Measurements from ENCODE around the gene SNRPA1. TPM values are rescaled to one million over a fixed set of nuclear protein-coding genes. Genes with fewer than 3 reads are reported as not detected.

The SNRPA1 gene
- total and polyA plus RNA-seq, 9 of the 15 experiments (the other 6 are each of a cell fraction or from before 2014, with no cell fraction given), result 62.7 to 245 (median 189) TPM

GRCh38 chr15:101310161-101310480 is 15.1 kb upstream of the SNRPA1 start:
- Histone ChIP-seq H2AFZ (ENCODE audit: low read depth, low read length) (no peak overlapping the region), H3K4me2 (ENCODE audit: insufficient read depth, low read length) (no peak overlapping the region), H3K36me3 (ENCODE audit: control insufficient read depth, insufficient read depth, low read length) (no peaks in the 10 kb centered on the region), H3K27ac (ENCODE audit: extremely low read depth, low read depth, low read length) (no peak overlapping the region), H3K9ac (ENCODE audit: insufficient read depth in 1 of 2, low read depth in 2 of 2, low read length in 2 of 2) (no peak overlapping the region), H3K4me1 (replicated peaks in 1 of 2; ENCODE audit: control insufficient read depth in 2 of 2, insufficient read depth in 2 of 2, low read length in 2 of 2) (no peaks in the 10 kb centered on the region; a peak in 1 of 5 replicates), H3K9me1 (ENCODE audit: control insufficient read depth, insufficient read depth, low read length) (no peaks in the 10 kb centered on the region), H3K27me3 (ENCODE audit: control insufficient read depth in 2 of 2, insufficient read depth in 2 of 2, low read length in 2 of 2) (peaks cover 0 to 48% of the 10 kb centered on the region in 2 experiments; a peak in 4 of 5 replicates), H3K4me3 (no peak overlapping the region), H4K20me1 (replicated peaks; ENCODE audit: control insufficient read depth, insufficient read depth, low read length) (no peaks in the 10 kb centered on the region; the same call in none of the 2 replicates), H3K79me2 (ENCODE audit: control insufficient read depth, insufficient read depth, low read length) (no peaks in the 10 kb centered on the region), H3K9me3 (replicated peaks; ENCODE audit: control insufficient read depth, insufficient read depth, low read depth, low read length) (no peaks in the 10 kb centered on the region)
- BruUV-seq (replicated peaks), result no TSS peak
- FAIRE-seq (no peak), DNase-seq (ENCODE audit: extremely low read depth in 1 of 4, low spot score in 3 of 4) (no peak), ATAC-seq (no peak)
- no peak for TF ChIP-seq TEAD2 (tag; IDR thresholded peaks at IDR 0.05)
- intact Hi-C loops (cut with micrococcal nuclease), result no loop called here
- ChIA-PET CTCF (ENCODE audit: low intra/inter-chr PET ratio) (no interaction called here), POLR2A (no interaction called here)
- in situ Hi-C loops (cut with MboI), result no loop called here
- WGBS (ENCODE audit: insufficient coverage, low coverage, missing lambda C conversion rate), result 55% methylated on average over 7 of the region's 7 CpGs

DNA sequence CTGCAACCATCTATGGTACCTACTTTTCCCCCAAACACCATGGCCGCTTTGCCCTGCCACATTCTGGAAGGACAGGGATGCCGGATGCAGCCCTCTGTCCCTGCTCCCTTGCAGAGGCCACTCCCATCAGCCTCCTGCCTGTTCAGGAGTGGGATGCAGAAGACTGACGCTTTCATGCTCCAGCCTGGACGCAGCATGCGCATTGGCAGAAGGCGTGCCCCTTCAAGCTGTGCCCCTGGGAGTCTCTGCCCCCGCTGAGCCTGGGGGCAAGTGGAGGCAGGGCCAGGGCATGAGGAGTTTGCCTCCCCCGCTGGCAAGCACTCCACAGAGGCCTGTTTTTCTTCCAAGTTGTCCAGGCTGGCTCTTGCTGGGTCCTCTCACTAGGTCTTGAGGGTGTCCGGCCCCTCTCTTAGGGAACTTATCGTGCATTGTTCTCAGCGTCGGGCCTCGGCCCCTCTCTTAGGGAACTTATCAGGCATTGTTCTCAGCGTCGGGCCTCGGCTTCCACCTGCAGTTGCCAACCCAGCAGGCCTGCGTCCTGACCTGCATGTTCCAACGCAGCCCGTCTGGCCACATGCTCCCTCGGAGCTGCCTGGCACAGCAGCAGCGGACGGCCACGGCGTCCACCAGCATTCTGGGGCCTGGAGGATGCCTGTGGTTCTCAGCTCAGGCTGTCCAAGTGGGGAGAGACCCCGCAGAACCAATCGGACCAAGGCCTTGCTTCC is 14.6 kb upstream of the SNRPA1 start:
- Histone ChIP-seq H3K27me3 (ENCODE audit: control insufficient read depth in 2 of 2, insufficient read depth in 2 of 2, low read length in 2 of 2) (peaks cover 0 to 49% of the 10 kb centered on the region in 2 experiments; a peak in 4 of 5 replicates), H3K79me2 (ENCODE audit: control insufficient read depth, insufficient read depth, low read length) (no peaks in the 10 kb centered on the region), H3K4me2 (ENCODE audit: insufficient read depth, low read length) (no peak overlapping the region), H3K9ac (ENCODE audit: insufficient read depth in 1 of 2, low read depth in 2 of 2, low read length in 2 of 2) (no peak overlapping the region), H2AFZ (ENCODE audit: low read depth, low read length) (no peak overlapping the region), H3K9me3 (replicated peaks; ENCODE audit: control insufficient read depth, insufficient read depth, low read depth, low read length) (no peaks in the 10 kb centered on the region), H3K4me3 (no peak overlapping the region), H3K9me1 (ENCODE audit: control insufficient read depth, insufficient read depth, low read length) (no peaks in the 10 kb centered on the region), H3K4me1 (replicated peaks in 1 of 2; ENCODE audit: control insufficient read depth in 2 of 2, insufficient read depth in 2 of 2, low read length in 2 of 2) (no peaks in the 10 kb centered on the region; a peak in 1 of 5 replicates), H4K20me1 (replicated peaks; ENCODE audit: control insufficient read depth, insufficient read depth, low read length) (no peaks in the 10 kb centered on the region; the same call in none of the 2 replicates), H3K27ac (ENCODE audit: extremely low read depth, low read depth, low read length) (no peak overlapping the region), H3K36me3 (ENCODE audit: control insufficient read depth, insufficient read depth, low read length) (no peaks in the 10 kb centered on the region)
- POLR2A ChIA-PET, result no interaction called here
- FAIRE-seq (no peak), ATAC-seq (no peak), DNase-seq (ENCODE audit: extremely low read depth in 1 of 4, low spot score in 3 of 4) (no peak)
- CTCF ChIA-PET (ENCODE audit: low intra/inter-chr PET ratio), result no interaction called here
- 34% methylated on average over 25 of the region's 26 CpGs for WGBS (ENCODE audit: insufficient coverage, low coverage, missing lambda C conversion rate)
- BruUV-seq (replicated peaks), result no TSS peak
- in situ Hi-C loops (cut with MboI) (loop anchor here (10.0 kb wide), 1 partner anchor 185 kb away; no protein-coding TSS in a partner anchor), intact Hi-C loops (cut with micrococcal nuclease) (no loop called here)
- TF ChIP-seq SP2 (IDR thresholded peaks at IDR 0.05; ENCODE audit: extremely low read depth, low read depth, low read length, poor library complexity, severe bottlenecking) (no peak), HMGN3 (IDR thresholded peaks at IDR 0.05; ENCODE audit: borderline replicate concordance, extremely low read depth, insufficient read length, low read depth, low read length) (no peak), ZKSCAN8 (CRISPR knock-in tag; IDR thresholded peaks at IDR 0.05) (no peak), HNRNPLL (IDR thresholded peaks at IDR 0.05; ENCODE audit: low read depth, low read length, poor library complexity, severe bottlenecking) (no peak), EGR1 (conservative IDR thresholded peaks at IDR 0.05) (no peak), MYNN (IDR thresholded peaks at IDR 0.05) (no peak), MYNN (CRISPR knock-in tag; IDR thresholded peaks at IDR 0.05) (no peak), DDX20 (tag; IDR thresholded peaks at IDR 0.05; ENCODE audit: low read depth) (no peak), ZNF444 (CRISPR knock-in tag; IDR thresholded peaks at IDR 0.05) (no peak), XRCC5 (IDR thresholded peaks at IDR 0.05; ENCODE audit: low read depth, low read length) (no peak), SRSF9 (IDR thresholded peaks at IDR 0.05; ENCODE audit: borderline replicate concordance, low read depth, low read length) (no peak), DPF2 (IDR thresholded peaks at IDR 0.05) (no peak), MYC (IDR thresholded peaks at IDR 0.05; ENCODE audit: low read depth, low read length) (no peak), MYC (CRISPR knock-in tag; IDR thresholded peaks at IDR 0.05; ENCODE audit: borderline replicate concordance, low read depth) (no peak), KAT2B (IDR thresholded peaks at IDR 0.05; ENCODE audit: low read depth, low read length) (no peak), MCM5 (IDR thresholded peaks at IDR 0.05; ENCODE audit: low read depth) (no peak)

All from K562 (cell line).